ENCODE results near the gene FCHSD2.
"Not testable (repeated sequence)": the region's sequence is repeated elsewhere in the genome, so short reads cannot be mapped to it uniquely, and the experiment has no call there.

FCHSD2 gene

GRCh38 chr11:72912253-72912652 is 229.9 kb downstream of the FCHSD2 start:
- no peak for DNase-seq

DNA sequence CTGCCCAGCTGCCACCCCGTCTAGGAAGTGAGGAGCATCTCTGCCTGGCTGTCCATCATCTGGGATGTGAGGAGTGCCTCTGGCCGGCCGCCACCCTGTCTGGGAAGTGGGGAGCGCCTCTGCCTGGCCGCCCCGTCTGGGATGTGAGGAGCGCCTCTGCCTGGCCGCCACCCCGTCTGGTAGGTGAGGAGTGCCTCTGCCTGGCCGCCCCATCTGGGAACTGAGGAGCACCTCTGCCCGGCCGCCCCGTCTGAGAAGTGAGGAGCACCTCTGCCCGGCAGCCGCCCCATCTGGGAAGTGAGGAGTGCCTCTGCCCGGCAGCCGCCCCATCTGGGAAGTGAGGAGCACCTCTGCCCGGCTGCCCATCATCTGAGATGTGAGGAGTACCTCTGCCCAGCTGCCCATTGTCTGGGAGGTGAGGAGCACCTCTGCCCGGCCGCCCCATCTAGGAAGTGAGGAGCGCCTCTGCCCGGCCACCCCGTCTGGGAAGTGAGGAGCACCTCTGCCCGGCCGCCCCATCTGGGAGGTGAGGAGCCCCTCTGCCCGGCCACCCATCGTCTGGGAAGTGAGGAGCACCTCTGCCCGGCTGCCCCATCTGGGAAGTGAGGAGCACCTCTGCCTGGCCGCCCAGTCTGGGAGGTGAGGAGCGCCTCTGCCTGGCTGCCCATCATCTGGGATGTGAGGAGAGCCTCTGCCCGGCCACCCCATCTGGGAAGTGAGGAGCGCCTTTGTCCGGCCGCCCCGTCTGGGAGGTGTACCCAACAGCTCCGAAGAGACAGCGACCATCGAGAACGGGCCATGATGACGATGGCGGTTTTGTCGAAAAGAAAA is 232.3 kb downstream of the FCHSD2 start:
- DNase-seq: not testable (repeated sequence)

GRCh38 chr11:72908032-72908676 is 234.0 kb downstream of the FCHSD2 start:
- DNase-seq: no peak

DNA sequence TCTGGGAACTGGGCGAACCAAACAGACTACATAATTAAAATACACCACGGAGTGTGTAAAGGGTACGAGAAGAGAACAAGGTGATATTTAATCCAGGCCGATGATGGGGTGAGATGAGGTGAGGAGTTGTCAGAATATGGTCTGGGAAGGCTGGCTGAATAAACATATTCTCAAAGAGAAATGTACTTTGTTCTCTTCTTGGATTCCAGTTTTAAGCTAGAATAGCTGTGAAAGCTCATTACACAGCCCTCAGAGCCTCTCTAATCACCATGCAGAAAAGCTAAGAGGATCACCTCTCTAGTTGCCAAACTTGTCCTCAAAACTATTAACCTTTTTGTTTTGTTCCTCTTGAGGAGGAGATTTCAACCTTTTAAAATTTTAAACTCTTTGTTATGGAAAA is 238.1 kb downstream of the FCHSD2 start:
- DNase-seq: no peak

- no peak for DNase-seq
These were observed 240.7 kb downstream of the FCHSD2 start for GRCh38 chr11:72901374-72901773.

DNA sequence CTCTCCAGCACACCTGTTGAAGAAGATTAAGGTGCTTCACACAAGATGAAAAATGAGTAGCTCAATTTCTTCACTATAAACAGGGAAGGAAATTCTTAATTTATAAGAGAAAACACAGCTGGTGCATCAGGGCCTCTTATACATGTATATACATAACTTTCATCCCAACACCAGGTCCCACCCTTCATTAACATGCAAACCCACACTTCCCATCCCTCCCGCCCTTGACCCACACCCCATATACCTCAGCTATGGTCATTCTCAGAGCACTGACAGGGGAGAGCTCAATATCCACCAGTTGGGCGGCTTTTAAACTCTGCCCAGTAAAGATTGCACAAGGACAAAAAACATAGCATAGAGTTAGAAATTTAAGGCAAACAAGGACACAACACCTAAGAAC is 242.1 kb downstream of the FCHSD2 start:
- DNase-seq: no peak

- no peak for DNase-seq
These were observed 242.9 kb downstream of the FCHSD2 start for GRCh38 chr11:72899238-72899637.

GRCh38 chr11:72897506-72897905 is 244.6 kb downstream of the FCHSD2 start:
- DNase-seq: no peak

GRCh38 chr11:72896431-72896830 is 245.7 kb downstream of the FCHSD2 start:
- DNase-seq: no peak

DNA sequence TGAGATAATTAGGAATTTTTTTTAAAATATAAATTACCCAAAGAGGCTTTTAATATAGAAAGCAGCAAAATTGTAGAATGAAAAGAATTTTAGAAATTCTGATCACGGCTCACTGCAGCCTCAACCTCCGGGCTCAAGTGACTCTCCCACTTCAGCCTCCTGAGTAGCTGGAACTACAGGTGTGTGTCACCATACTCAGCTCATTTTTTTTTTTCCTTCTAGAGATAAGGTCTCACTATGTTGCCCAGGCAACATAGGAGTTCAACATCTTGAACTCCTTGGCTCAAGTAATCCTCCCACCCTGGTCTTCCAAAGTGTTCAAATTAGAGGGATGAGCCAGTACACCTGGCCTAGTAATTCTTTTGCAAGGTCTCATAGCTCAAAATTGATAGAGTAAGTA is 251.2 kb downstream of the FCHSD2 start:
- DNase-seq: no peak

- no peak for DNase-seq
These were observed 255.5 kb downstream of the FCHSD2 start for GRCh38 chr11:72886619-72887018.

- no peak for DNase-seq
These were observed 256.1 kb downstream of the FCHSD2 start for GRCh38 chr11:72885749-72886609.

DNA sequence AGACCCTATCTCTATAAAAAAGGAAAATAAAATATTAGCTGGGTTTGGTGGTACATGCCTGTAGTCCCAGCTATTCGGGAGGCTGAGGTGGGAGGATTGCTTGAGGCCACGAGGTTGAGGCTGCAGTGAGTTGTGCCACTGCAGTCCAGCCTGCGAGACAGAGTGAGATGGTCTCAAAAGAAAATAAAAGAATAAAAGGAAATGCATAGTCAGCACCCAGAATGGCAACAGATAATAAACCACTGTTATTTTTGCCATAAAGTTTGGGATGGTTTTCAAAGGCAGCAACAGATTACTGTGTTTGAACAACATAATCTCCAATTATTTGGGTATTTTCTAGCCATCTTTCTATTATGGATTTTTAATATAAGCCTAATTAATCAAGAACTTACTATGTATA is 266.0 kb downstream of the FCHSD2 start:
- no peak for DNase-seq

DNA sequence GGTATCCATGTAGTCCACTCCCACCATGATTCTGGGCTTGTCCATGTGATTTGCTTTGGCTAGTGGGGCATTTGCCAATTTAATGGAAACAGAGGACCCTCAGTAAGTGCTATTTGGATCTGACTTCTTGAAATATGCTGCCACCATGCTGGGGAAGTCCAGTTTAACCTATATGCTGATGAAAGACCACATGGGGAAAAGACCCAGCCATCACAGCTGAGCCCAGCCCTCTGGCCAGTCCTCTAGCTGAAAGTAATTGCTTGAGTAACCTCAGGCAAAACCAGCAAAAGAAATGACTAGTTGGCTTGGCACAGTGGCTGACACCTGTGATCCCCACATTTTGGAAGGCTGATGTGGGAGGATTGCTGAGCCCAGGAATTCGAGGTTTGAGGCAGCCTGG is 266.4 kb downstream of the FCHSD2 start:
- no peak for DNase-seq

DNA sequence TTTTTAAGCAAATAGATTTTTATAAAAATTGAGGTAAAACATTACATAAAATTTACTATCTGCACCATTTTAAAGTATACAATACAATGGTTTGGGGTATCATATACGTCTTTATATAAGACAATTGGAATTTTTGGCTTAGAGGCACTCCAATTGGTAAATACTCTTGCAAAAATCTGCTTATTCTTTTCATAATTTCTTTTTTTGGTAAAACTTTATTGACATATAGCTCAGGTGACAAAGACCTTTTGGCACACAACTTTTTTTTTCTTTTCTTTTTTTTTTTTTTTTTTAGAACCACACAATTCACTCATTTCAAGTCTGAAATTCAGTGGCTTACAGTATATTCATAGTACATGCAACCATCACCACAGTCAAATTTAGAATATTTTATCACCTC is 270.1 kb downstream of the FCHSD2 start:
- no peak for DNase-seq

GRCh38 chr11:72871119-72871518 is 271.0 kb downstream of the FCHSD2 start:
- no peak for DNase-seq

GRCh38 chr11:72869831-72870230 is 272.3 kb downstream of the FCHSD2 start:
- no peak for DNase-seq

DNA sequence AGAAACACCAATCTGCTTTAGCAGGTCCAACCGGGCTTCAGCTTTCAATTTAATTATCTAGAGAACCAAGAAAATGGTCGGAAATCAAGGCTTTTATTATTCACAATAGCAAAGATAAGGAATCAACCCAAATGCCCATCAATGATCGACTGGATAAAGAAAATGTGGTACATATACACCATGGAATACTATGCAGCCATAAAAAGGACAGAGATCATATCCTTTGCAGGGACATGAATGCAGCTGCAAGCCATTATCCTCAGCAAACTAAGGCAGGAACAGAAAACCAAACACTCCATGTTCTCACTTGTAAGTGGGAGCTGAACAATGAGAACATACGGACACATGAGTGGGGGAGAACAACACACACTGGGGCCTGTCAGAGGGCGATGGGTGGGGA is 274.1 kb downstream of the FCHSD2 start:
- DNase-seq: no peak

DNA sequence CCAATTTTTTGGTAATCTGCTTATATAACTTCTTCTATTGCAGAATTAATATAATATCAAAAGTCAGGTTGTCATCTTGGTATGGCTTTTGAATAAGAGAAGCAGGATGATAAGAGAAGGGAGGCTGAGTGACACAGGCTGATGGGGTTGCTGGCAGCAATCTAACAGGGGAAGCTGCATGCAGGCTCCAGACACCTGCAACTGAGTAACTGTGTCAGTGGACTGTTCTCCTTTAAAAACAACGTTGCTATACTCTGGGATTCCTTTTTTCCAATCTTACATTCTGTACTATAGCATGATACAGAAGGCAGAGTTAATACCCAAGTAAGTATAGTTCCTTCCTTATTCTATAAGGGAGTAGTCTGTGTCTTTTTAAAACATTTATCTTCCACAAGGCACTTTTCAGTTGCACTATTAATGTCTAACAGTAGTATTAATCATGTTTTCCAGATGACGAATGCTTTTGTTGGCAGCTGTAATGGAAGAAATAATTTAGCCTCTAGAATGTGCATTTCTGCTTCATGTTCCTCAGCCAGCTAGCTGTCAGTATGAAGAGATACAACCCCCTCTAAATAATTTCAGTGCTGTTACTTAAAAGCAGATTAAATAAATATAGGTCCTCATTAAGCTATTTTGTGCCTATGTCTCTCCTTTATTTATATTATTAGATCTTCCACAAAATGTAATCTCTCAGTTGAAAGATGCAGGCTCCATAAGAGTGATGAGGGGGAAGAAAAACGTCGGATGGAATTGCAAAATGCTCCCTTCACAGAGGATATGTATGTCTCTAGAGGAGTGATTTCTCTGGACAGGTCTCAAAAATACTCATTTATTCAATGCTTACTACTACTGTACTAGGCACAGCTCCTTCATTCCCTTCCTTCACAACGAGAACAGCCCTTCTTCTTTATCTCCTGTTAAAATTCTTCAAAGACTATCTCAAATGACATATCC is 277.1 kb downstream of the FCHSD2 start:
- no peak for DNase-seq

DNA sequence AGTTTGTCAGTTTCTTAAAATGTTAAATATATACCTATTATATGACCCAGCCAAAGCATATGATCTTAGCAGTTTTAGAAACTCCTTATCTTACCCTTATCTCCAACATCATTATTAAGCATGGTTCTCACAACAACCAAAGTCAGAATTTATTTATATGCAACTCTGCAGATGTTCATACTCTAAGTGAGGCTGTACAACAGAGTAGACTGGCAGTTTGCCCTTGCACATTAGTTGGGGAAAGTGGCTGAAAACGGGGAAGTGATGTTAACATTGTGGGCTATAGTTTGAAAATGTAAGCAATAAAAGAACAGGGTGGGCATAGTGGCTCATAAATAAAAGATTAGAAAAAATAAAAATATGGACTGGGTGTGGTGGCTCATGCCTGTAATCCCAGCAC is 278.2 kb downstream of the FCHSD2 start:
- DNase-seq: no peak

GRCh38 chr11:72863091-72863490 is 279.0 kb downstream of the FCHSD2 start:
- no peak for DNase-seq

GRCh38 chr11:72860592-72860991 is 281.5 kb downstream of the FCHSD2 start:
- DNase-seq: no peak
